ENCODE measurements around the gene ANXA4. TPM values are rescaled to one million over a fixed set of nuclear protein-coding genes. Genes with fewer than 3 reads are reported as not detected.

ANXA4 gene
- total RNA-seq, 4 donors from 2014 or later = 106 to 216 (median 156) TPM

GRCh38 chr2:69784228-69784627, 42.3 kb downstream of the ANXA4 start:
- H3K27me3 ChIP-seq = no peaks in the 10 kb centered on the region
- H3K9me3 ChIP-seq = no peaks in the 10 kb centered on the region
- peaks cover 0 to 17% (median 0%) of the 10 kb centered on the region in 4 donors for H3K4me1 ChIP-seq
- H3K36me3 ChIP-seq = peaks cover 0 to 25% (median 0%) of the 10 kb centered on the region in 3 donors
- no peak for DNase-seq
- no peak overlapping the region for H3K27ac ChIP-seq
- TF ChIP-seq POLR2A (IDR thresholded peaks at IDR 0.05) (no peak), CTCF (IDR thresholded peaks at IDR 0.05) (no peak)
- H3K4me3 ChIP-seq = no peak overlapping the region

- H3K4me3 ChIP-seq = no peak overlapping the region
- H3K4me1 ChIP-seq = peaks cover 0 to 11% (median 0%) of the 10 kb centered on the region in 4 donors
- DNase-seq = no peak
- no peak overlapping the region for H3K27ac ChIP-seq
- TF ChIP-seq POLR2A (IDR thresholded peaks at IDR 0.05) (no peak), CTCF (IDR thresholded peaks at IDR 0.05) (no peak)
- no peaks in the 10 kb centered on the region for H3K27me3 ChIP-seq
- peaks cover 0 to 25% (median 0%) of the 10 kb centered on the region in 3 donors for H3K36me3 ChIP-seq
- H3K9me3 ChIP-seq = no peaks in the 10 kb centered on the region
Observed at GRCh38 chr2:69785358-69785757, 43.4 kb downstream of the ANXA4 start.

GRCh38 chr2:69786052-69786560, 44.2 kb downstream of the ANXA4 start:
- Histone ChIP-seq H3K9me3 (no peaks in the 10 kb centered on the region), H3K4me3 (no peak overlapping the region), H3K27ac (no peak overlapping the region), H3K4me1 (peaks cover 0 to 9% (median 0%) of the 10 kb centered on the region in 4 donors), H3K36me3 (peaks cover 0 to 25% (median 0%) of the 10 kb centered on the region in 3 donors), H3K27me3 (no peaks in the 10 kb centered on the region)
- DNase-seq = no peak
- TF ChIP-seq CTCF (IDR thresholded peaks at IDR 0.05) (no peak), POLR2A (IDR thresholded peaks at IDR 0.05) (no peak)

- DNase-seq = no peak
- no peaks in the 10 kb centered on the region for H3K9me3 ChIP-seq
- peaks cover 0 to 10% (median 0%) of the 10 kb centered on the region in 4 donors for H3K4me1 ChIP-seq
- TF ChIP-seq POLR2A (IDR thresholded peaks at IDR 0.05) (no peak), CTCF (IDR thresholded peaks at IDR 0.05) (no peak)
- H3K27me3 ChIP-seq = no peaks in the 10 kb centered on the region
- H3K27ac ChIP-seq = peak overlapping the region in 2 of 4 donors; percentile 19 to 62
- peaks cover 0 to 25% (median 0%) of the 10 kb centered on the region in 3 donors for H3K36me3 ChIP-seq
- H3K4me3 ChIP-seq = no peak overlapping the region
Observed at GRCh38 chr2:69789175-69789721, 47.3 kb downstream of the ANXA4 start.

- peaks cover 0 to 10% (median 0%) of the 10 kb centered on the region in 4 donors for H3K4me1 ChIP-seq
- no peaks in the 10 kb centered on the region for H3K9me3 ChIP-seq
- H3K4me3 ChIP-seq = peak overlapping the region in 1 of 4 donors; percentile 10
- no peak for TF ChIP-seq CTCF (IDR thresholded peaks at IDR 0.05)
- TF ChIP-seq POLR2A (IDR thresholded peaks at IDR 0.05) = no peak
- H3K27me3 ChIP-seq = no peaks in the 10 kb centered on the region
- DNase-seq = no peak
- peaks cover 0 to 23% (median 0%) of the 10 kb centered on the region in 3 donors for H3K36me3 ChIP-seq
- H3K27ac ChIP-seq = peak overlapping the region; percentile 8 to 62 (median 18)
Observed at GRCh38 chr2:69789772-69790600, 48.1 kb downstream of the ANXA4 start.
